ENCODE data around the gene MTCH1. TPM values are rescaled to one million over a fixed set of nuclear protein-coding genes. Genes with fewer than 3 reads are reported as not detected.

Gene MTCH1
- polyA plus RNA-seq, 2 of the 4 experiments (the other 2 are of a cell fraction) = 65.4 to 112 TPM

DNA sequence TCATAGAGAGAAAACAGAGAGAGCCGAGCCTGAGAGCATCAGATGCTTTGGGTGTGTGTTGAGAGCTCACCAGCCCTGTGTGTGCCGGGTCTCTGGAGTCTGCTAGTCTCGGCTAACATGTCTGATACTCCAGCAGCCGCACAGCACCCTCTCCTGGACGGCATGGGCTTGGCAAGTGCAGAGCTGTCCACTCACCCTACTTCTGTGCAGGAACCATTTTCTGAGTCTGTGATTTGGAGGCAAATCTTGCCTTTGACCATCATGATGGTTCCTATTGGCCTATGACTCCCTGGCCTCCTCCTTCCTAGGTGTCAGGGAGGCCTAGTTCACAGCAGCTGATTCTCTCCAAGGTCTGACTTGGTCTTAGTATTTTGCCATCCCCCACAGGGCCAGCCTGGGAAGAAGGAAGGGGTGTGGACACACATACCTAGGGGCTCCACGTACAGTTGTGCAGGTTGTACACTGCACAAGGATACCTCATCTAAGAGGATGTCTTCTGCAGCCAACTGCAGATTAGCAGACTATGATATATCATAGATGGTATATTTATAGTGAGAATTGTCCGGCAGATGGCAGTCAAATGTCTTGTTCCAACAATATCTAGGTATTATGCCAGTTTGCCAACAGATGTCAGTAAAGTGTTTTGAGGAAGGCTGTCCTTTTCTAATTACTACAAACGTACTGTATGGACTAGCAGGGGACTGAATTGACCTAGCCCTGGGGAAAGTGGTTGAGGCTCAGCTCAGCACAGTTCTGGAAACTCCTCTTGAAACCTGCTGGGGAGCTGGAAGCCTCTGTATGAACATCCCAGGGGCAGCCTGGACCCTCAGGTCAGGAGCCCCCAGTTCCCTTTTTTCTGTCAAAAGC is 32.4 kb upstream of the MTCH1 start:
- peak; percentile 72 to 80 for DNase-seq (ENCODE audit: low read depth in 1 of 2, low spot score in 1 of 2)
- ChIA-PET CTCF (interaction anchor here (0.5 to 20.1 kb wide), 84 partner anchors 9 to 1671 kb away, joined by 3 to 546 read pairs (median 4); partner anchors contain the start of genes C6orf89, FGD2, MTCH1 and PI16), POLR2A (interaction anchor here (1.1 to 1.7 kb wide), 5 partner anchors 32 to 192 kb away, joined by 3 to 8 read pairs (median 4); partner anchors contain the start of genes C6orf89, MTCH1 and PPIL1)
- peak overlapping the region; percentile 47 for H3K4me2 ChIP-seq
- H3K4me1 ChIP-seq = peaks cover 24% of the 10 kb centered on the region
- TF ChIP-seq, protein P1, sequence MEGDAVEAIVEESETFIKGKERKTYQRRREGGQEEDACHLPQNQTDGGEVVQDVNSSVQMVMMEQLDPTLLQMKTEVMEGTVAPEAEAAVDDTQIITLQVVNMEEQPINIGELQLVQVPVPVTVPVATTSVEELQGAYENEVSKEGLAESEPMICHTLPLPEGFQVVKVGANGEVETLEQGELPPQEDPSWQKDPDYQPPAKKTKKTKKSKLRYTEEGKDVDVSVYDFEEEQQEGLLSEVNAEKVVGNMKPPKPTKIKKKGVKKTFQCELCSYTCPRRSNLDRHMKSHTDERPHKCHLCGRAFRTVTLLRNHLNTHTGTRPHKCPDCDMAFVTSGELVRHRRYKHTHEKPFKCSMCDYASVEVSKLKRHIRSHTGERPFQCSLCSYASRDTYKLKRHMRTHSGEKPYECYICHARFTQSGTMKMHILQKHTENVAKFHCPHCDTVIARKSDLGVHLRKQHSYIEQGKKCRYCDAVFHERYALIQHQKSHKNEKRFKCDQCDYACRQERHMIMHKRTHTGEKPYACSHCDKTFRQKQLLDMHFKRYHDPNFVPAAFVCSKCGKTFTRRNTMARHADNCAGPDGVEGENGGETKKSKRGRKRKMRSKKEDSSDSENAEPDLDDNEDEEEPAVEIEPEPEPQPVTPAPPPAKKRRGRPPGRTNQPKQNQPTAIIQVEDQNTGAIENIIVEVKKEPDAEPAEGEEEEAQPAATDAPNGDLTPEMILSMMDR (IDR thresholded peaks at IDR 0.05) = peak; percentile 91
- TF ChIP-seq FOXS1 (CRISPR knock-in tag; IDR thresholded peaks at IDR 0.05) (no peak), PHF8 (IDR thresholded peaks at IDR 0.05; ENCODE audit: borderline replicate concordance, low read depth) (no peak), RARB (CRISPR knock-in tag; IDR thresholded peaks at IDR 0.05) (no peak), RAD21 (conservative IDR thresholded peaks at IDR 0.05 in 1 of 2, IDR thresholded peaks at IDR 0.05 in 1 of 2) (peak; percentile 75 to 85), SMC3 (IDR thresholded peaks at IDR 0.05) (peak; percentile 77), EHMT2 (IDR thresholded peaks at IDR 0.05; ENCODE audit: low read depth) (no peak), RNF2 (IDR thresholded peaks at IDR 0.05; ENCODE audit: borderline replicate concordance, low read depth) (no peak), ZNF302 (CRISPR knock-in tag; IDR thresholded peaks at IDR 0.05) (no peak), CBX2 (IDR thresholded peaks at IDR 0.05; ENCODE audit: borderline replicate concordance, low read depth) (no peak), SREBF2 (IDR thresholded peaks at IDR 0.05) (no peak), MYC (IDR thresholded peaks at IDR 0.05; ENCODE audit: borderline replicate concordance, low read length) (no peak), GATA3 (IDR thresholded peaks at IDR 0.05; ENCODE audit: borderline replicate concordance) (no peak)
- peak; percentile 93 to 97 for ATAC-seq
- H3K4me3 ChIP-seq = no peak overlapping the region
- H3K27ac ChIP-seq = peak overlapping the region; percentile 48 to 76; a peak in 4 of 6 replicates
- no peaks in the 10 kb centered on the region for H3K9me3 ChIP-seq
- 0% methylated on average over 8 of the region's 8 CpGs for WGBS (ENCODE audit: missing lambda C conversion rate)
- no peak for FAIRE-seq

DNA sequence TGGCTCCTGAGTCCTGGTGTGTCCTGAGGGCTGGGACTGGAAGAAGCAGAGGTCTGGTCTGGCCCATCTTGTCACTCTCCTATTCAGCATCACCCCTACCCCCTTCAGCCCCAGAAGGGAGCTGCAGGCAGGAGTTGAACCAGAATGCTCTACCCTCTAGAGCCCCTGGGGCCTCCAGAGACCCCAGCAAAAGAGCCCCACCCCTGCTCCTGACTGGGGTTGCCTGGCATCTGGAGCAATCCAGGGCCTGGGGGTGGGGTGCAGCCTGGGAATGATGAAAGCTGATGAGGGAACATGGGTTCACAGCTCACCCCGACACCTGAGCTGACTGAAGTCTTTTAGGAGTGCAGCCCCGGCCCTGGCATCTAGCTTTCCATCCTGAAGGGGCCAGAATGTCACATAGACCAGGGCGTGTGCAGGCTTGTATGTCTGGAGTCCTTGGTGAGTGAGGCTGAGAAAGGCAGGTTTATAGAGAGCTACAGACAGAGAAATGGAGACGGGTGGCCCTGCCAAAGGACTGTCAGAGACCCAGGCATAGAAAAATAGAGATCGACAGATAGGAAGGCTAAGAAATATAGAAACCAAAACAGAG is 31.7 kb upstream of the MTCH1 start:
- H3K9me3 ChIP-seq = no peaks in the 10 kb centered on the region
- H3K27ac ChIP-seq = peak overlapping the region in 1 of 2 experiments; percentile 70; a peak in 3 of 6 replicates
- TF ChIP-seq ZSCAN20 (CRISPR knock-in tag; IDR thresholded peaks at IDR 0.05) (no peak), TFCP2L1 (CRISPR knock-in tag; IDR thresholded peaks at IDR 0.05) (no peak), POLR2AphosphoS2 (conservative IDR thresholded peaks at IDR 0.05; ENCODE audit: low read length) (no peak)
- 28% methylated on average over 4 of the region's 5 CpGs for WGBS (ENCODE audit: missing lambda C conversion rate)
- no peak overlapping the region for H3K4me3 ChIP-seq
- H3K4me2 ChIP-seq = peak overlapping the region; percentile 44; the same call in 2 of the 3 replicates
- FAIRE-seq (no peak), ATAC-seq (peak; percentile 15 to 25; a peak in 5 of 6 replicates), DNase-seq (ENCODE audit: low read depth in 1 of 2, low spot score in 1 of 2) (no peak)
- H3K4me1 ChIP-seq = peaks cover 17% of the 10 kb centered on the region
- POLR2A ChIA-PET = interaction anchor here (1.1 to 1.7 kb wide), 5 partner anchors 32 to 193 kb away, joined by 3 to 8 read pairs (median 4); partner anchors contain the start of genes C6orf89, MTCH1 and PPIL1
- CTCF ChIA-PET = interaction anchor here (0.6 to 20.1 kb wide), 78 partner anchors 8 to 1277 kb away, joined by 3 to 546 read pairs (median 4); partner anchors contain the start of genes C6orf89, FGD2, PI16 and PIM1

DNA sequence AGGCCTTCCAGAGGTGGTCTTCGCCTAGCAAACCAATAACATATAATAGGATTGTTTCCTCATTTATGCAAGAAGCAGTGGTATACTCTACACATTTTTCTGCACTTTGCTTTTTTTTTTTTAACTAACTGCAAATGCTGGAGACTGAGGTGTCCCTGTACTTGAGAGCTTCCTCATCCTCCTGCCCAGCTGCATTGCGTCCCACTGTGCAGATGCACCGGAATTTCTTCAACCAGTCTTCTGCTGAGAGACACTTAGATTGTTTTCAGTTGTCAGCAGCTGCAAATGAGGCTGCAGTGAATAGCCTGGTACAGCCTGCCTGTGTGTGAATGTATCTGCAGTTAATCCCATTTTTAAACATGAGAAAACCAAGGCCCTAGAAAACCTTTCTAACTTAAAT is 31.0 kb upstream of the MTCH1 start:
- no peak overlapping the region for H3K27ac ChIP-seq
- CTCF ChIA-PET = interaction anchor here (1.4 to 20.1 kb wide), 11 partner anchors 14 to 257 kb away, joined by 3 to 546 read pairs (median 42); partner anchors contain the start of genes C6orf89 and PIM1
- H3K4me3 ChIP-seq = no peak overlapping the region
- POLR2A ChIA-PET = interaction anchor here (1.7 kb wide), 1 partner anchor 31 kb away, joined by 8 read pairs; the partner anchor contains the start of gene MTCH1
- no peak overlapping the region for H3K4me2 ChIP-seq
- no peaks in the 10 kb centered on the region for H3K9me3 ChIP-seq
- TF ChIP-seq BHLHE40 (IDR thresholded peaks at IDR 0.05; ENCODE audit: low read depth, low read length) = no peak
- DNase-seq (ENCODE audit: low read depth in 1 of 2, low spot score in 1 of 2) (no peak), FAIRE-seq (no peak), ATAC-seq (no peak)
- 72% methylated on average over 3 of the region's 3 CpGs for WGBS (ENCODE audit: missing lambda C conversion rate)
- peaks cover 15% of the 10 kb centered on the region for H3K4me1 ChIP-seq

Measured in A549 (cell line).